Muscle of back (tissue), 11 donors: ENCODE measurements around the gene TNS1. TPM values are rescaled to one million over a fixed set of nuclear protein-coding genes. Genes with fewer than 3 reads are reported as not detected.

ENCODE experiments used
- DNase-seq, 3 donors: peaks; one replicate each; pipeline versions ENCODE4 v3.0.0 to v3.0.0-alpha.2; 2013
- polyA plus RNA-seq, 10 donors: library from polyadenylated mRNA; unstranded; fragments of 120-200 nt; gene quantifications; one replicate each; pipeline ENCODE4 v1.2.1, GENCODE V29; 2013; ENCODE audit not compliant: insufficient read length in 10 of 10

The TNS1 gene
- polyA plus RNA-seq, 10 donors: 106 to 124 (median 117) TPM

- no peak for DNase-seq
Observed at GRCh38 chr2:217918308-217919024, 84.3 kb downstream of the TNS1 start.

DNA sequence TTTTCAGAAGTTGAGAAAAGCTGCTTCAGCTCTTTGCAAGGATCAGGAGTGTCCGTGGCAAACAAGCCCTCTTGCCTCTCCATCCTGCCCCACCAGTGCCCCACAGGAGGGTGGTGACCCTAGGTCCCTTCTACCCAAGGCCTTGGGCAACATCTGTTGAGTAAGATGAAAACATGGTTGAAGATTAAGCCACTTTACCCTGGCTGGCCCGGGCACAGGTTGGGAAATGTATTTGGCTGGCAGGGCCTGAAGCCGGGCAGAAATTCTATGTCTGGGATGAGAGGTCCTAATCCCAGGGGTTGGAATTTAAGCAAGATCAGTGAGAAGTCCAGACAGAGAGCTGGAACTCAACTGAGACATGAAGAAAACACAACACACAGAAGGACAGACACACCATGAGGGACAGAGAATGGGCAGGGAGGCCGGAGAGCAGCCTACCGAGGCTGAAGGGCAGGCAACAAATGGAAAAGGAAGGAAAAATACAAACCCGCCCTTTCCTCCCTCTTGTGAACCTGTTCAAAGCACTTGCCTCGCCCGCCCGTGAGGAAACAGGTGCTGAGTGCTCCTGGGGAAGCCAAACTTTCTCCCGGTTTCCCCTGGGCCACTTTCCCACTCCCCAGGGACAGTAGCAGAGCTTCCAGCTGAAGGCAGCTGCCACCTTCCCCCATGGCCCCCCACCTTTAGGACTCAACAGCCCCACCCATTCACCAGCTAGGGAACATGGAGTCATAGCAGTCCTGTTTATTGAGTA is 86.1 kb downstream of the TNS1 start:
- no peak for DNase-seq

DNA sequence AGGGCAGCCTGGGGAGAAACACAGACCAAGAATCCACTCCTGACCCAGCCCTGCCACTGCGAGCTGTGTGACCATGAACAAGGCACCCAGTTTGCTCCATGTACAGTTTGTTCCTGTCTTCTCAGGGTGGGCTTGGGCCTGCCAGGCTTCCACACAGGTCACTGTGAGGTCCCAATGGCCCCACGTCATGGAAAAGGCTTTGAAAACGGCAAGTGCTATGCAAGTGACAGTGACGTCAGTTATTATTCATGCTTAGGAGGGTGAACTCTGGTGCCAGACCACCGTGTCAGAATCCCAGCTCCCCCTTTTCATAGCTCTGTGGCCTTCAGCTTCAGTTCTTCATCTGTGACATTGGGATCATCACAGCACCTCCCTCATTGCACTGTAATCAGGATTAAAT is 87.1 kb downstream of the TNS1 start:
- DNase-seq: no peak

DNA sequence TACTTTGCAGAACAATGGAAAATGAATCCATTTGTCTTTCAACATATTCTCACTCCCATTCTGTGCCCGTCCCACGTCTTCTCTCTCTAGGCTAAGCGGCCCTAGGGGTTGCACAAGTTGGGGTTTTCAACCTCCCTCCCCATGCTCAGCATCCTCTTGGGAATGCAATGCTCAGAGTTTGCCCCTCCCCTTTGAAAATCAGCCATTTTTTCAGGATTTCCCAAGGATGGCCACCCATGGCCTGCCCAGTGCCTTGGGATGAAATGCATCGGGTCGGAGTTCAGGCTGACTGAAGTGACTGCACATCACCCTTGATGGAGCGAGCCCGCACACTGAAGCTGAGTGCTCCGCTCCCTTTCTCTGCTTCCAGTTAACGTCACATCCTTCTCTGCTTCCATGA is 87.9 kb downstream of the TNS1 start:
- no peak for DNase-seq

DNA sequence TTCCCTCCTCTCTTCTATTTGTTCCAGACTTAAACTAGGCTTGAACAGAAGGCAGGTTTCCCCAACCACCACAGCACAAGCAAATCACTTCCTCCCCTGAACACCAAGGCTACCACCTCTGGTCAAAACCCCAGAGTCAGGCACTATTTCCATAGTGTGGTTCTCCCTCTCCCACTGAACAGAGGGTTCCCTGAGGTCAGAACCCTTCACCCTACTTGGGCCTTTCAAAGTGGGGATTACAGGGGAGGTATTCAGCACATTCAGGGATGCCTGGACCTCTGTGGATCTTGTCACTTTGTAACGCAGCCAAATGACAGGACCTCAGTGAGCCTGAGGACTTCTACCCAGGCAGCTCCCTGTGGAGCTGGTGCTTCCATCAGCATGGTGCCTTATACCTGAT is 88.7 kb downstream of the TNS1 start:
- no peak for DNase-seq

DNA sequence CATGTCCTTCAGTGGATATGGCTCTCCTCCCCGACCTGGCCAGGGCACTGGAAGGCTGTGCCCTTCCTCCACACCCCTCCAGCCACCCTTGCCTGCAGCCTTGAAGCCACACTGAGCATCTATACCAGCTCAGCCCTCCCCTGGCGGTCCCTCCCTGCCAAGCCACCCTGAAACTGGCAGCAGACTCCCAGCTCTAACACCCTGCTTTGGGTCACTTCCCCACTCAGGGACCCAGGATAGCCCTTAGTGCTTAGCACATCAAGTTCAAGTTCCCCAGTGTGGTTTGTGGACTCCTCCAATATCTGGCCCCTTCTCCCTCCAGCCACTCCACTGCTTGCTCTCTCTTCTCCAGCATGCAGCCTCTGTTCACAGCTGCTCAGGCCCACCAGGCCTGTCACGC is 89.4 kb downstream of the TNS1 start:
- DNase-seq: no peak

DNA sequence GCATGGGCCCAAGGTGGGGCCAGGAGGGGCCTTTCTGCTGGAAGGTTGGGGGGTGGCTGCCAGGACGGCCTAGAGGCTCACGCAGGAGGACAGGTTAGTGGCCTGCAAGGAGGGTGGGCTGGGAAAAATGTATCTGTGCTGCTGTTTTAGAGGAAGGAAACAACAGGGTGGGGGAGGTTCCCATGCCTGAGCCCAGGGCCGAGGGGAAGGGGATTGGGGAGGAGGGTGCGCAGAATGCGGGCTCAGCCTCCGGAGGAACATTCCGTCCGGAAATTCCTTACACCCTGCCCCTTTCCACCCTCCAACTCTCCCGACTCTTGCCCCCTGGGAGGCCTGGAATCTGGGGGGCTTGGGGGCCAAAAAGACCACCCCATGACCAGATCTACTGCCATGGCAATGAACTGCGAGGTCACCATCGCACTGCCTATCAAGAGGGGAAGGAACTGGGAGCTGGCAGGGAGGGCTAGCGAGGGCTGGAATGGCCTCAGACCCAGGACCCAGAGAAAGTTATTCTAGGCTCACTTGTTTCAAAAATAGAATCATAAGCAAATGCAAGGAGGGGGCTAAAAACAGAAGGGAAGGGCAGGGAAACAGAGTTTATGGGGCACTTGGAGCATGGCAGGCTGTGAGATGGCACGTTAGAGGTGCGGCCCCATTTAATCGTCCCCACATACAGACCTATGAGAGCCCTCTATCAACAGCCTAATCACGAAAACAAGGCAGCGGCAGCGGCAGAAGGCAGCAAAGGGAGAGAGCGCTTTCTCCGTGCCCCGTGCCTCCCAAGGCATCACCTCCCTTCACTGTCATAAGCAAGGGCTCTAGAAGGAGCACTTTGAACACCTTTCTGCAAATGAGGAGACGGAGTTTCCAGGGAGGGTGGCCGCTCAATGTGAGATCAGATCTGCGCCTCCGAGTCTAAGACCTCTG is 90.4 kb downstream of the TNS1 start:
- DNase-seq: no peak

GRCh38 chr2:217911283-217912097 is 91.3 kb downstream of the TNS1 start:
- DNase-seq: no peak

DNA sequence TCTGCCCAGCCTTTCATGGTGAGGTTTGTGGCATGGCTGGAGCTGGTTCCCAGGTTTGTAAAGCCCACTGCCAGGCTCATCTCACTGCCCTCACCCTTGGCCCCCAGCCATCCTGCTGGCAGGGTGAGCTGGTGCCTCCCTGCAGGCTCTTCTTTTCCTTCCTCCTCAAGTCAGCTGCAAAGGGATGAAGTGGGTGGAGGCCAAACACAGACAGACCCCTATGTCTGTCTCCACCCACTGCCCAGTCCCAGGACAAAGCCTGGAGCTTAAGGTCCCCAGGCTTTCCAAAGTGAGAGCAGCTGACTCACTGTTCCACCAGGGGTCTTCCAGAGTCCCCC is 92.0 kb downstream of the TNS1 start:
- DNase-seq: no peak

DNA sequence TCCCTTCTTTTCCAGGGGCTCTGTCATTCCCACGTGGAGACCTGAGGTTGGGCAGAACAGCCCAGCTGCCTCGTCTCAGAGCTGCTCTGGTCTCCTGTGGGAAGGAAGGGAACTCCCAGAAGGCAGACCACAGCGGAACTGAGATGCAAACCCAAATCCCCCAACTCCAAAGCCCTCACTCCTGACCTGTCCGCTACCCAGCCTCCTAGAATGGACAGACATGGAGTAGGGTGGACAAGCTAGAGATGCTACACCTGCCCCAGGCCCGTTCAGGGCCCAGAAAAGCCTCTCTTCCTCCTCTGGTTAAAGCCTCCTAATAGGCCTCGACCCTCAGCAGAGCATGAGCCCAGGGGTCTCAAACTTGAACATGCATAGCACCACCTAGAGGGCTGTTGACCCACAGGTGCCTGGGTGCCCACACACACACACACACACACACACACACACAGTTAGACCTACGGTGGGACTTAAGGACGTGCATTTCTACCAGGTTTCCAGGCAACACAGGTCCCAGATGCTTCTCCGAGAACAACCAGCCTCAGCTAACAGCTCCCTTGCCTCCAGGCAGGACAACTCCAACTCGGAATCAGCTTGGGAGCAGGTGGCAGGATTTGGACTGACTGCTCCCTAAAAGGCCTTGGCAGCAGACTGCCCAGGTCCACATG is 93.5 kb downstream of the TNS1 start:
- DNase-seq: no peak

DNA sequence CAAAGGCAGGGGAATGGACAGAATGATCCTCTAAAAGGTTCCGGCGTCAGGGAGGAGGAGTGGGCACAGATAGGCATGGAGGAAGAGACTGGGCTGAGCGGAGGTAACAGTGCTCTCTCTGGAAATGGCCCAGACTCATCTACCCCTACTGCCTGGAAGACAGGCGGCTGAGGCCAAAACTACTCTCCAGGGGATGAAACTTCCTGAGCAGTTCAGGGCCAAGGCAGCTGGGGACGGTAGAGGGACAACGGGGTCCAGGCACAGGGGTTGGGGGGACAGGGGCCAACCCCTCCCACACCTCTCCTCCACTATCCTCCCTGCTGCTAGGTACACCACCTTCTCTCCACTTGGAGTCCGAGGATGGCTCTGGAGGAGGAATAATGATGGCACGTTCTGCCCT is 94.3 kb downstream of the TNS1 start:
- no peak for DNase-seq

DNA sequence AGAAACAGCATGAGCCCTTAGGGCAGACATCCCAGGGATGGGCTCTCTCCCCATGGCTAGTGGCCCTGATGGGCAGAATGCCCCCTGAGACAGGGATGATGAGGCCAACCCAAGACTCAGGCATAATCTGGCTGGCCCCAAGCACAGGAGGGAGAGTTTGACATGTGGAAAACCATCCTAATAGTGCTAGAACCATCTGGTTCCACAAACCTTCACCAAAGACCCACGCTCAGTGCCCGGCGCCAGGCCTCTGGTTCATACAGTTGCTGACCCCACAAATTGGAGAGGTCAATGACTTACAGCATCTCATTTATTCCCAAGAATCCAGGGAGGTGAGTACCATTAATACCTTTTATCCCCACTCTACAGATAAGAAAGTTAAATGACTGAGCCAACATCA is 95.5 kb downstream of the TNS1 start:
- DNase-seq: no peak

GRCh38 chr2:217906798-217907197 is 96.0 kb downstream of the TNS1 start:
- no peak for DNase-seq

DNA sequence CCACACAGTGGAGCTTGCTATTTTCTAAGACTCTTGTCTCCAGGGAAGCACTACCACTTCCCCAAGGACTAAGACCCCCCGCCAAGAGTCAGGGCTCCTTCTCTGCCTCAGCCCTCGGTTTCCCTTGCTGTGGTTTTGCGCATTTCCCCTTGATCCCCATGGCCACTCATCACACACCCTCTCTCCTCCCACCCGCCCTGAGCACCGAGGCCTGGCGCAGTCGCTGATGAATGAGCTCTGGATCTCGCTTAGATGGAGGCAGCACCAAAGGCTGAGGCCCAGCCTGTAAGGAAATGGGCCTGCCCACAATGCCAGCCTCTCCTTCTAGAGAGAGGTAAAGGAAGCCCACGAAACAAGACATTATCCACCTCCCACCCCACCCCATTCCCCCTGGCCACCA is 96.9 kb downstream of the TNS1 start:
- no peak for DNase-seq

DNA sequence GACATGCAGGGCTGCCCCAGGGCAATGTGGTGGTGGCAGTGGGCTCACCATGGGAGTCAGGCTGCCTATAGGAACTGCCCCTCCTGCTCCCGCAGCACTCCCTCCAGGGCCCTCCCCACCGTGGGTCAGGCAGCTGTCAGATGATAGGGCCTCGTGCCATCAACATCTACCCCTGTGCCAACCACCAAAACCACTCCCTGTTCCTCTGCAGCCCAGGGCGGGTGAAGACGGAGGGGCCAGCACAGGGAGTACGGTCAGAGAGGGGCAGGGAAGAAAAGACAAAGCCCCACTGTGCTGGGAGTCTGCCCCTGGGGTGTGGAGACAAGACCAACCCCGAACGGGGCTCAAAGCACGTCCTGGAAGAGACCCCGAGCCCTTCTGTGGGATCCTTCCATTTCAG is 97.4 kb downstream of the TNS1 start:
- DNase-seq: no peak

GRCh38 chr2:217904614-217904965 is 98.2 kb downstream of the TNS1 start:
- no peak for DNase-seq

DNA sequence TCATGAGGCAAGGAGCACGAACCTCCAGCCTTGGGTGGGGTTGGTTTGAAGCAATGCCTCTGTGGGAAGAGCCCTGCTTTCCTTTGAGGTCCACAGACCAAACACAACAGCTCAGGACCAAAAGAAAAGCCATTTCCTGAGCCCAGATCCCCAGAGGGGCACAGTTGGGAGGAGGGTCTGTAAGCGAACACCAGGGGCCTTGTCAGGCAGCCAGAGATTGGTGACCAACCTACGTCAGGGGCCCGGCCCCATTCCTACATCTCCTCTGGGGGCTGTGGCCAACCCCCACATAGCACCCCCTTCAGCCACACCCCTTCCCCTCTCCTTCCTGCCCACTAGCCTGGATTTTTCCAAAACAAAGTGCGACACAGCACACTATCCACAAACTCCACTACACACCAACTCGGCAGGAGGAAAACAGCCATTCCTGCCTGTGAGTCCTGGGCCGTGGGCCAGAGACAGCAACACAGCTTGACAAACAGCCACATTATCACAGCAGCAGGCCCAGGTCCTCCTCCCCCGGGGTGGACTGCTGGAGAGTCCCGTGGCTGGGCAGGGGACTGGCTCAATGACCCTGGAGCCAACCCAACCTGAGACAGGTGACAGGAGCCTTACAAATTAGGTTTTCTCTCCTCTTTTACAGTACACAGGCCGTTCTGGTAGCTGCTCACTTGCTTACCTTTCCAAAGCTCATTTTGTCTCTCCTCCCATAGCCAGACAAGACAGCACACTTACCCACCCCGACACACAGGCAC is 98.8 kb downstream of the TNS1 start:
- DNase-seq: peak; percentile 59 to 86 (median 67)

DNA sequence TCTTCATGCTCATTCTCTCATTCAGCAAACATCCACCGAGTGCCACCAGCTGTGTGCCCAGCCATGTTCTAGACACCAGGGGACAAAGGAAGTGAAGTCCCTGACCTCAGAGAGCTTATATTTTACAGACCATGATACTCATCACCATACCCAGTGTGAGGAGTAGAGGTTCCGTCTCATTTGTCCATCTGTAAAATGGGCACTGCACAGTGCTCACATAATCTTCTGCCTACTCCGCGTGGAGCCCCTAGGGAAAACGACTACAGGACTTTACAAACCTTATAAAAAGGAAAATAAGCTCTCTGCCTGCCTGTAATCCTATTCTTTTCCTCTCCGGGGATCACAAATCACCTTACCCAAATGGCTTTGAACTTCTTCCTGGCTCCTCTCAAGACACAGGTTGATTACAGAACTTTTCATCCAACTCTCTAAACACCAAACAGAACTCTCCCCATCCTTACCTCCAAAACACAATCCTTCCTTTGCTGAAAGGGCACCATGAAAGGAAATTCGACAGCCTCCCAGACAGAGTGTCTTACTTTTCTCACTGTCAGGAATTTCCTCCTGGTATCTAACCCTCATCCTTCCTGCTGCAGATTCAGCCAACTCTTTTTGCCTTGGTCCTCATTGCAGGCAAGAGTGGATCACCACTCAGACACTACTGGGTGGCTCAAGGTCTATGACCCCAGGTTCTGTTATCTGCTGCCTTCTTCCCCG is 99.5 kb downstream of the TNS1 start:
- no peak for DNase-seq

GRCh38 chr2:217902379-217903141 is 100.2 kb downstream of the TNS1 start:
- peak in 2 of 3 donors; percentile 62 to 81 for DNase-seq
